Activated CD8-positive, alpha-beta memory T cell treated with anti-CD3 and anti-CD28 coated beads, Interleukin-2, amount 10 ng/mL, durations not matched to agents 7 days and 5 days (primary cell): ENCODE data around the gene ENGASE. TPM values are rescaled to one million over a fixed set of nuclear protein-coding genes. Genes with fewer than 3 reads are reported as not detected.

Source experiments
- ATAC-seq: fragments of 150-1000 bp; cut with Tn5 transposase; one replicate; pipeline ENCODE4 v1.10.0; 2021; ENCODE audit warnings: moderate library complexity
- CTCF ChIA-PET: fragments of 350-600 bp; sonication (Branson Sonifier 250); formaldehyde crosslinking; loops from one replicate; lab custom pipeline; 2021; ENCODE audit warnings: antibody characterized with exemption; lab: Charles Lee
- DNase-seq: peaks from one replicate; pipeline ENCODE4 v3.0.0-alpha.2; 2020
- H3K27ac Mint-ChIP-seq: one replicate; pipeline ENCODE4 v1.8.0; 2021; ENCODE audit warnings: mild to moderate bottlenecking, mixed read lengths
- H3K27me3 Mint-ChIP-seq: one replicate; pipeline ENCODE4 v1.8.0; 2021; ENCODE audit warnings: mixed read lengths
- H3K36me3 Mint-ChIP-seq: one replicate; pipeline ENCODE4 v1.8.0; 2021; ENCODE audit warnings: mild to moderate bottlenecking, mixed read lengths
- H3K4me1 Mint-ChIP-seq: one replicate; pipeline ENCODE4 v1.8.0; 2021; ENCODE audit warnings: mixed read lengths
- H3K4me3 Mint-ChIP-seq: one replicate; pipeline ENCODE4 v1.8.0; 2021; ENCODE audit warnings: mild to moderate bottlenecking, moderate library complexity, mixed read lengths
- H3K9me3 Mint-ChIP-seq: one replicate; pipeline ENCODE4 v1.8.0; 2022; ENCODE audit warnings: low read depth, mixed read lengths
- total RNA-seq, 2 experiments: library from RNA; stranded (reverse); gene quantifications; one replicate each; pipeline ENCODE4 v1.2.3, GENCODE V29; 2021

Gene ENGASE
- total RNA-seq, 2 experiments from 2014 or later = 42.9 to 45.7 TPM

- Mint-ChIP-seq H3K4me3 (no peak overlapping the region), H3K36me3 (no peaks in the 10 kb centered on the region), H3K4me1 (no peaks in the 10 kb centered on the region), H3K27me3 (peaks cover 11% of the 10 kb centered on the region), H3K9me3 (no peaks in the 10 kb centered on the region), H3K27ac (no peak overlapping the region)
- no peak for DNase-seq
- CTCF ChIA-PET = interaction anchor here (1.1 to 1.3 kb wide), 2 partner anchors 9 to 12 kb away, joined by 3 to 4 read pairs; no protein-coding TSS in a partner anchor
- no peak for ATAC-seq
Measured at GRCh38 chr17:79033741-79034501, 40.7 kb upstream of the ENGASE start.

GRCh38 chr17:79034931-79035485 is 39.6 kb upstream of the ENGASE start:
- Mint-ChIP-seq H3K36me3 (no peaks in the 10 kb centered on the region), H3K27ac (no peak overlapping the region), H3K4me1 (no peaks in the 10 kb centered on the region), H3K4me3 (no peak overlapping the region), H3K27me3 (peaks cover 11% of the 10 kb centered on the region), H3K9me3 (no peaks in the 10 kb centered on the region)
- DNase-seq (no peak), ATAC-seq (no peak)
- CTCF ChIA-PET = interaction anchor here (2.4 kb wide), 1 partner anchor 10 kb away, joined by 13 read pairs; no protein-coding TSS in a partner anchor

- Mint-ChIP-seq H3K4me3 (no peak overlapping the region), H3K27me3 (peaks cover 11% of the 10 kb centered on the region), H3K27ac (no peak overlapping the region), H3K9me3 (no peaks in the 10 kb centered on the region), H3K4me1 (no peaks in the 10 kb centered on the region), H3K36me3 (no peaks in the 10 kb centered on the region)
- CTCF ChIA-PET = interaction anchor here (2.4 kb wide), 1 partner anchor 10 kb away, joined by 13 read pairs; no protein-coding TSS in a partner anchor
- DNase-seq (no peak), ATAC-seq (no peak)
Measured at GRCh38 chr17:79035686-79036085, 38.9 kb upstream of the ENGASE start.

GRCh38 chr17:79036181-79036580 is 38.4 kb upstream of the ENGASE start:
- ATAC-seq (no peak), DNase-seq (no peak)
- Mint-ChIP-seq H3K27ac (no peak overlapping the region), H3K36me3 (no peaks in the 10 kb centered on the region), H3K27me3 (peaks cover 11% of the 10 kb centered on the region), H3K4me1 (no peaks in the 10 kb centered on the region), H3K9me3 (no peaks in the 10 kb centered on the region), H3K4me3 (no peak overlapping the region)
- CTCF ChIA-PET = interaction anchor here (0.9 to 2.4 kb wide), 3 partner anchors 9 to 46 kb away, joined by 3 to 13 read pairs (median 4); no protein-coding TSS in a partner anchor

GRCh38 chr17:79036596-79036995 is 38.0 kb upstream of the ENGASE start:
- H3K36me3 Mint-ChIP-seq = no peaks in the 10 kb centered on the region
- H3K27ac Mint-ChIP-seq = no peak overlapping the region
- CTCF ChIA-PET = interaction anchor here (0.9 to 2.4 kb wide), 4 partner anchors 9 to 355 kb away, joined by 3 to 13 read pairs (median 4); no protein-coding TSS in a partner anchor

GRCh38 chr17:79038545-79039135 is 36.0 kb upstream of the ENGASE start:
- Mint-ChIP-seq H3K27me3 (peaks cover 3% of the 10 kb centered on the region), H3K4me3 (no peak overlapping the region), H3K27ac (no peak overlapping the region), H3K4me1 (no peaks in the 10 kb centered on the region), H3K9me3 (peaks cover 3% of the 10 kb centered on the region), H3K36me3 (no peaks in the 10 kb centered on the region)
- ATAC-seq = no peak
- DNase-seq = no peak
- CTCF ChIA-PET = no interaction called here

More at GRCh38 chr17:79036596-79036995, 38.0 kb upstream of the ENGASE start:
- Mint-ChIP-seq H3K4me3 (no peak overlapping the region), H3K4me1 (no peaks in the 10 kb centered on the region), H3K9me3 (no peaks in the 10 kb centered on the region), H3K27me3 (peaks cover 11% of the 10 kb centered on the region)
- ATAC-seq (no peak), DNase-seq (no peak)

- DNase-seq (no peak), ATAC-seq (no peak)
- H3K27me3 Mint-ChIP-seq = peaks cover 3% of the 10 kb centered on the region
- CTCF ChIA-PET = no interaction called here
- H3K4me1 Mint-ChIP-seq = no peaks in the 10 kb centered on the region
- no peak overlapping the region for H3K27ac Mint-ChIP-seq
- H3K36me3 Mint-ChIP-seq = no peaks in the 10 kb centered on the region
- peaks cover 3% of the 10 kb centered on the region for H3K9me3 Mint-ChIP-seq
- H3K4me3 Mint-ChIP-seq = no peak overlapping the region
Measured at GRCh38 chr17:79039171-79039570, 35.5 kb upstream of the ENGASE start.

GRCh38 chr17:79039886-79040285 is 34.7 kb upstream of the ENGASE start:
- CTCF ChIA-PET = interaction anchor here (3.1 kb wide), 1 partner anchor 54 kb away, joined by 10 read pairs; no protein-coding TSS in a partner anchor
- ATAC-seq = no peak
- Mint-ChIP-seq H3K27me3 (peaks cover 3% of the 10 kb centered on the region), H3K27ac (no peak overlapping the region), H3K36me3 (no peaks in the 10 kb centered on the region), H3K9me3 (peaks cover 3% of the 10 kb centered on the region), H3K4me1 (no peaks in the 10 kb centered on the region), H3K4me3 (no peak overlapping the region)
- DNase-seq = no peak

- Mint-ChIP-seq H3K36me3 (no peaks in the 10 kb centered on the region), H3K9me3 (peaks cover 3% of the 10 kb centered on the region), H3K27me3 (no peaks in the 10 kb centered on the region), H3K4me3 (no peak overlapping the region), H3K4me1 (no peaks in the 10 kb centered on the region), H3K27ac (no peak overlapping the region)
- ATAC-seq (no peak), DNase-seq (no peak)
- CTCF ChIA-PET = interaction anchor here (0.7 to 3.1 kb wide), 5 partner anchors 13 to 55 kb away, joined by 3 to 10 read pairs (median 3); no protein-coding TSS in a partner anchor
Measured at GRCh38 chr17:79041041-79041570, 33.5 kb upstream of the ENGASE start.

- Mint-ChIP-seq H3K4me3 (no peak overlapping the region), H3K27me3 (no peaks in the 10 kb centered on the region), H3K27ac (no peak overlapping the region), H3K36me3 (no peaks in the 10 kb centered on the region), H3K4me1 (no peaks in the 10 kb centered on the region), H3K9me3 (peaks cover 3% of the 10 kb centered on the region)
- CTCF ChIA-PET = interaction anchor here (0.8 to 3.1 kb wide), 12 partner anchors 10 to 350 kb away, joined by 3 to 10 read pairs (median 3); no protein-coding TSS in a partner anchor
- no peak for ATAC-seq
- DNase-seq = no peak
Measured at GRCh38 chr17:79041723-79042420, 32.8 kb upstream of the ENGASE start.

- peak; percentile 71 for DNase-seq
- no peak overlapping the region for H3K4me3 Mint-ChIP-seq
- no peaks in the 10 kb centered on the region for H3K27me3 Mint-ChIP-seq
- H3K36me3 Mint-ChIP-seq = no peaks in the 10 kb centered on the region
- H3K9me3 Mint-ChIP-seq = peaks cover 3% of the 10 kb centered on the region
- ATAC-seq = peak; percentile 57
- H3K4me1 Mint-ChIP-seq = no peaks in the 10 kb centered on the region
- CTCF ChIA-PET = interaction anchor here (0.6 to 3.1 kb wide), 15 partner anchors 9 to 350 kb away, joined by 3 to 10 read pairs (median 3); partner anchors contain the start of gene CANT1
- H3K27ac Mint-ChIP-seq = no peak overlapping the region
Measured at GRCh38 chr17:79042421-79043190, 32.0 kb upstream of the ENGASE start.
